SK-N-SH (cell line): ENCODE measurements around the gene PAM16. TPM values are rescaled to one million over a fixed set of nuclear protein-coding genes. Genes with fewer than 3 reads are reported as not detected.

Experiments used
- CTCF ChIA-PET: fragments of 300-600, 350-600 bp; formaldehyde crosslinking; extraction: SDS; loops from one replicate; lab custom pipeline; 2021; lab: Yijun Ruan, JAX
- POLR2A ChIA-PET: fragments of 350-600 bp; sonication (Branson Sonifier 250); formaldehyde crosslinking; extraction: SDS; loops from one replicate; lab custom pipeline; 2020; ENCODE audit warnings: antibody characterized with exemption, inconsistent platforms; lab: Yijun Ruan, JAX
- DNase-seq: peaks from one replicate; pipeline ENCODE4 v3.0.0; 2012
- H2AFZ ChIP-seq: fragments of 200-600 bp; sonication (generic); 2 replicates; pipeline ENCODE4 v1.8.1; 2016; ENCODE audit warnings: antibody characterized with exemption, mild to moderate bottlenecking, low read depth
- H3F3A ChIP-seq: fragments of 200-600 bp; sonication (generic); replicated peaks from 2 replicates; pipeline ENCODE3; 2016; ENCODE audit warnings: antibody characterized with exemption, mild to moderate bottlenecking; ENCODE audit not compliant: insufficient read depth
- H3K27ac ChIP-seq, 2 experiments: fragments of 200-500 bp in 1 of 2; fragments of 200-600 bp in 1 of 2; sonication (Bioruptor generic) in 1 of 2; sonication (generic), shearing (Covaris generic) in 1 of 2; 2 replicates each; pipeline versions ENCODE4 v1.5.1 to v1.6.1; 2014 to 2016; ENCODE audit warnings: low read depth in 2 of 2, inconsistent platforms in 1 of 2, low read length in 1 of 2, mild to moderate bottlenecking in 1 of 2, mixed read lengths in 1 of 2
- H3K27me3 ChIP-seq: fragments of 200-600 bp; sonication (generic), shearing (Covaris generic); 2 replicates; pipeline ENCODE4 v1.6.1; 2016; ENCODE audit warnings: mixed run types; ENCODE audit not compliant: insufficient read depth
- H3K36me3 ChIP-seq, 2 experiments: fragments of 200-500 bp in 1 of 2; fragments of 200-600 bp in 1 of 2; sonication (Bioruptor generic) in 1 of 2; sonication (generic) in 1 of 2; replicated peaks in 1 of 2; 2 replicates each; pipeline versions ENCODE3 to v1.5.1; 2014 to 2016; ENCODE audit warnings: low read length in 1 of 2, mild to moderate bottlenecking in 1 of 2; ENCODE audit not compliant: insufficient read depth in 2 of 2, control insufficient read depth in 1 of 2
- H3K4me1 ChIP-seq, 2 experiments: fragments of 200-500 bp in 1 of 2; fragments of 200-600 bp in 1 of 2; sonication (Bioruptor generic) in 1 of 2; sonication (generic), shearing (Covaris generic) in 1 of 2; 2 replicates each; pipeline versions ENCODE4 v1.5.1 to v1.6.1; 2014 to 2016; ENCODE audit warnings: low read depth in 1 of 2, low read length in 1 of 2, mixed run types in 1 of 2; ENCODE audit not compliant: insufficient read depth in 2 of 2, control insufficient read depth in 1 of 2
- H3K4me2 ChIP-seq: fragments of 200-600 bp; sonication (generic), shearing (Covaris generic); 2 replicates; pipeline ENCODE4 v1.6.1; 2017; ENCODE audit warnings: mixed run types
- H3K4me3 ChIP-seq, 2 experiments: fragments of 200-500 bp in 1 of 2; fragments of 200-600 bp in 1 of 2; sonication (Bioruptor generic) in 1 of 2; sonication (generic), shearing (Covaris generic) in 1 of 2; 2 replicates each; pipeline versions ENCODE4 v1.5.1 to v1.8.1; 2014 to 2016; ENCODE audit warnings: low read depth in 2 of 2, inconsistent platforms in 1 of 2, low read length in 1 of 2, mild to moderate bottlenecking in 1 of 2, mixed read lengths in 1 of 2, moderate library complexity in 1 of 2
- H3K79me2 ChIP-seq: fragments of 200-600 bp; sonication (generic); 2 replicates; pipeline ENCODE4 v1.8.1; 2017; ENCODE audit warnings: mild to moderate bottlenecking; ENCODE audit not compliant: insufficient read depth
- H3K9ac ChIP-seq: fragments of 200-600 bp; sonication (generic); 2 replicates; pipeline ENCODE4 v1.6.1; 2017; ENCODE audit warnings: mixed run types
- H3K9me2 ChIP-seq: fragments of 200-600 bp; sonication (generic); 2 replicates; pipeline ENCODE4 v1.6.1; 2017; ENCODE audit warnings: mixed run types
- H3K9me3 ChIP-seq: fragments of 200-600 bp; sonication (generic); 2 replicates; pipeline ENCODE4 v1.6.1; 2017; ENCODE audit warnings: mixed run types, mild to moderate bottlenecking, moderate library complexity
- H4K20me1 ChIP-seq: fragments of 200-600 bp; sonication (generic); 2 replicates; pipeline ENCODE4 v1.6.1; 2017; ENCODE audit warnings: mild to moderate bottlenecking, mixed run types; ENCODE audit not compliant: insufficient read depth
- EZH2phosphoT487 ChIP-seq: fragments of 200-600 bp; sonication (generic); IDR thresholded peaks from 2 replicates; pipeline ENCODE4 v1.6.1; 2017; ENCODE audit warnings: low read depth, mixed run types, mild to moderate bottlenecking, antibody characterized with exemption, moderate library complexity, borderline replicate concordance
- FOXM1 ChIP-seq: IDR thresholded peaks from 2 replicates; pipeline ENCODE4 v1.4.0; 2012; ENCODE audit warnings: low read depth, mild to moderate bottlenecking
- GABPA ChIP-seq: IDR thresholded peaks from 2 replicates; pipeline ENCODE4 v1.4.0; 2012; ENCODE audit warnings: low read depth, mild to moderate bottlenecking
- MXI1 ChIP-seq: IDR thresholded peaks from 2 replicates; pipeline ENCODE4 v1.6.1; 2012; ENCODE audit warnings: mild to moderate bottlenecking, low read depth, low read length, improper control_type of control experiment
- POLR2AphosphoS5 ChIP-seq: IDR thresholded peaks from 2 replicates; pipeline ENCODE4 v1.6.1; 2012; ENCODE audit warnings: low read depth, low read length
- RAD21 ChIP-seq: IDR thresholded peaks from 2 replicates; pipeline ENCODE4 v1.6.1; 2012; ENCODE audit warnings: mild to moderate bottlenecking, low read length
- RXRA ChIP-seq: IDR thresholded peaks from 2 replicates; pipeline ENCODE4 v1.4.0; 2012; ENCODE audit warnings: low read depth, mild to moderate bottlenecking, borderline replicate concordance
- SIN3A ChIP-seq: IDR thresholded peaks from 2 replicates; pipeline ENCODE4 v1.6.1; 2012; ENCODE audit warnings: low read depth, mild to moderate bottlenecking, low read length, moderate library complexity, borderline replicate concordance
- TAF1 ChIP-seq: IDR thresholded peaks from 2 replicates; pipeline ENCODE4 v1.6.1; 2012; ENCODE audit warnings: low read depth, mild to moderate bottlenecking, low read length, moderate library complexity, borderline replicate concordance
- TCF12 ChIP-seq: IDR thresholded peaks from 2 replicates; pipeline ENCODE4 v1.4.0; 2012
- TEAD4 ChIP-seq: IDR thresholded peaks from 2 replicates; pipeline ENCODE4 v1.4.0; 2012; ENCODE audit warnings: mild to moderate bottlenecking, borderline replicate concordance; ENCODE audit not compliant: insufficient read depth
- YY1 ChIP-seq: IDR thresholded peaks from 2 replicates; pipeline ENCODE4 v1.4.0; 2012; ENCODE audit warnings: low read depth, mild to moderate bottlenecking
- WGBS: methylation state at CpG from one replicate; pipeline ENCODE4 v1.1.6; 2017; ENCODE audit warnings: low lambda C conversion rate; 5-methylcytosine and 5-hydroxymethylcytosine counted together
- polyA plus RNA-seq, 3 experiments: library from polyadenylated mRNA; depleted of rRNA; stranded (reverse); fragments of >200 nt; gene quantifications; 2 replicates each; pipeline ENCODE4 v1.2.3, GENCODE V29; 2012
- TF ChIP-seq, protein P1 (sequence below): IDR thresholded peaks from 2 replicates; pipeline ENCODE4 v1.4.0; 2012; ENCODE audit warnings: low read depth, borderline replicate concordance
- TF ChIP-seq, protein P2 (sequence below): fragments of 150-350 bp; IDR thresholded peaks from 2 replicates; pipeline ENCODE4 v1.6.1; 2016; ENCODE audit warnings: mild to moderate bottlenecking, low read depth, low read length
- TF ChIP-seq, protein P3 (sequence below): IDR thresholded peaks from 2 replicates; pipeline ENCODE4 v1.4.0; 2012; ENCODE audit warnings: low read depth
- TF ChIP-seq, protein P4 (sequence below): IDR thresholded peaks from 2 replicates; pipeline ENCODE4; 2012

Gene PAM16
- polyA plus RNA-seq, 1 of the 3 experiments (the other 2 are of a cell fraction): 96.4 TPM

DNA sequence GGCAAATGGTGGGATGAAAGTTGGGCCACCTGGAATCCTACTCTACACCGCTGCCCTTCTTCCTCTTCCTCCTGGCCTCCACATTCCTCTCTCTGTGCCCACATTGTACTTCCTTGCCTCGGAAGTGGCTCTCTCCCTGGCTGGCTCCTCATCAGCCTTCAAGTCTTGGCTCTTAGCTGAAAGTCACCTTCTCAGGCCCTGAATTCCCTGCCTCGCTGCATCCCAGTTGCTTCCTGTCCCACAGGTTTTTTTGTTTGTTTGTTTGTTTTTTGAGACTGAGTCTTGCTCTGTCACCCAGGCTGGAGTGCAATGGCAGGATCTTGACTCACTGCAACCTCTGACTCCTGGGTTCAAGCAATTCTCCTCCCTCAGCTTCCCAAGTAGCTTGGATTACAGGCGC, 2.6 kb upstream of the PAM16 start:
- Histone ChIP-seq H3F3A (peaks cover 20% of the 10 kb centered on the region), H3K27me3 (no peaks in the 10 kb centered on the region), H3K36me3 (peaks cover 0 to 2% of the 10 kb centered on the region in 2 experiments), H2AFZ (no peak overlapping the region), H3K4me3 (no peak overlapping the region), H3K4me2 (no peak overlapping the region), H3K27ac (no peak overlapping the region), H3K79me2 (peaks cover 24% of the 10 kb centered on the region), H3K9me3 (no peaks in the 10 kb centered on the region), H4K20me1 (peaks cover 5% of the 10 kb centered on the region; the same call in 1 of the 2 replicates), H3K4me1 (peaks cover 3 to 10% of the 10 kb centered on the region in 2 experiments; a peak in 3 of 4 replicates), H3K9me2 (no peaks in the 10 kb centered on the region), H3K9ac (no peak overlapping the region)
- ChIA-PET POLR2A (no interaction called here), CTCF (interaction anchor here (1.1 to 13.0 kb wide), 4 partner anchors 49 to 153 kb away, joined by 3 to 205 read pairs (median 6); no protein-coding TSS in a partner anchor)
- DNase-seq: no peak
- 88% methylated on average over 4 of the region's 4 CpGs for WGBS
- TF ChIP-seq MXI1: no peak
- TF ChIP-seq TCF12: no peak
- no peak for TF ChIP-seq YY1
- TF ChIP-seq EZH2phosphoT487: no peak
- TF ChIP-seq, protein P1, sequence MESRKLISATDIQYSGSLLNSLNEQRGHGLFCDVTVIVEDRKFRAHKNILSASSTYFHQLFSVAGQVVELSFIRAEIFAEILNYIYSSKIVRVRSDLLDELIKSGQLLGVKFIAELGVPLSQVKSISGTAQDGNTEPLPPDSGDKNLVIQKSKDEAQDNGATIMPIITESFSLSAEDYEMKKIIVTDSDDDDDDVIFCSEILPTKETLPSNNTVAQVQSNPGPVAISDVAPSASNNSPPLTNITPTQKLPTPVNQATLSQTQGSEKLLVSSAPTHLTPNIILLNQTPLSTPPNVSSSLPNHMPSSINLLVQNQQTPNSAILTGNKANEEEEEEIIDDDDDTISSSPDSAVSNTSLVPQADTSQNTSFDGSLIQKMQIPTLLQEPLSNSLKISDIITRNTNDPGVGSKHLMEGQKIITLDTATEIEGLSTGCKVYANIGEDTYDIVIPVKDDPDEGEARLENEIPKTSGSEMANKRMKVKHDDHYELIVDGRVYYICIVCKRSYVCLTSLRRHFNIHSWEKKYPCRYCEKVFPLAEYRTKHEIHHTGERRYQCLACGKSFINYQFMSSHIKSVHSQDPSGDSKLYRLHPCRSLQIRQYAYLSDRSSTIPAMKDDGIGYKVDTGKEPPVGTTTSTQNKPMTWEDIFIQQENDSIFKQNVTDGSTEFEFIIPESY: no peak
- TF ChIP-seq, protein P2, sequence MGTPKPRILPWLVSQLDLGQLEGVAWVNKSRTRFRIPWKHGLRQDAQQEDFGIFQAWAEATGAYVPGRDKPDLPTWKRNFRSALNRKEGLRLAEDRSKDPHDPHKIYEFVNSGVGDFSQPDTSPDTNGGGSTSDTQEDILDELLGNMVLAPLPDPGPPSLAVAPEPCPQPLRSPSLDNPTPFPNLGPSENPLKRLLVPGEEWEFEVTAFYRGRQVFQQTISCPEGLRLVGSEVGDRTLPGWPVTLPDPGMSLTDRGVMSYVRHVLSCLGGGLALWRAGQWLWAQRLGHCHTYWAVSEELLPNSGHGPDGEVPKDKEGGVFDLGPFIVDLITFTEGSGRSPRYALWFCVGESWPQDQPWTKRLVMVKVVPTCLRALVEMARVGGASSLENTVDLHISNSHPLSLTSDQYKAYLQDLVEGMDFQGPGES: no peak
- no peak for TF ChIP-seq POLR2AphosphoS5
- TF ChIP-seq, protein P3, sequence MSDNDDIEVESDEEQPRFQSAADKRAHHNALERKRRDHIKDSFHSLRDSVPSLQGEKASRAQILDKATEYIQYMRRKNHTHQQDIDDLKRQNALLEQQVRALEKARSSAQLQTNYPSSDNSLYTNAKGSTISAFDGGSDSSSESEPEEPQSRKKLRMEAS: no peak
- TF ChIP-seq GABPA: no peak
- no peak for TF ChIP-seq SIN3A
- TF ChIP-seq TAF1: no peak
- TF ChIP-seq, protein P4, sequence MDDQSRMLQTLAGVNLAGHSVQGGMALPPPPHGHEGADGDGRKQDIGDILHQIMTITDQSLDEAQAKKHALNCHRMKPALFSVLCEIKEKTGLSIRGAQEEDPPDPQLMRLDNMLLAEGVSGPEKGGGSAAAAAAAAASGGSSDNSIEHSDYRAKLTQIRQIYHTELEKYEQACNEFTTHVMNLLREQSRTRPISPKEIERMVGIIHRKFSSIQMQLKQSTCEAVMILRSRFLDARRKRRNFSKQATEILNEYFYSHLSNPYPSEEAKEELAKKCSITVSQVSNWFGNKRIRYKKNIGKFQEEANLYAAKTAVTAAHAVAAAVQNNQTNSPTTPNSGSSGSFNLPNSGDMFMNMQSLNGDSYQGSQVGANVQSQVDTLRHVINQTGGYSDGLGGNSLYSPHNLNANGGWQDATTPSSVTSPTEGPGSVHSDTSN: no peak
- TF ChIP-seq TEAD4: no peak
- TF ChIP-seq RXRA: no peak
- no peak for TF ChIP-seq FOXM1
- TF ChIP-seq RAD21: no peak
